Tibial nerve (tissue), 4 donors: ENCODE results near the gene EFNB3. TPM values are rescaled to one million over a fixed set of nuclear protein-coding genes. Genes with fewer than 3 reads are reported as not detected.

Experiments
- total RNA-seq, 4 donors: library from RNA; depleted of rRNA; stranded (reverse); fragments of >200 nt; gene quantifications; one replicate each; pipeline ENCODE4 v1.1.0, GENCODE V29; 2016

EFNB3 gene
- total RNA-seq, 4 donors from 2014 or later: 0.20 to 0.21 TPM; not detected in 2

Other genes starting within 250 kb of the EFNB3 start
- gene ZBTB4, start 225.6 kb upstream of the EFNB3 start, total RNA-seq: 10 to 100 TPM; 60.5 to 64.1 (median 63.0) TPM
- gene SLC35G6, start 223.8 kb upstream of the EFNB3 start, total RNA-seq: not detected
- gene POLR2A, start 220.8 kb upstream of the EFNB3 start, total RNA-seq: 100 to 1,000 TPM in 3 of 4 donors, 10 to 100 TPM in 1; 87.0 to 163 (median 125) TPM
- 100 to 1,000 TPM in 2 of 4 donors, 10 to 100 TPM in 2; 59.4 to 109 (median 98.8) TPM for gene TNFSF12, start 156.1 kb upstream of the EFNB3 start, total RNA-seq
- 10 to 100 TPM; 44.7 to 93.3 (median 64.7) TPM for gene TNFSF13, start 146.5 kb upstream of the EFNB3 start, total RNA-seq
- gene SENP3, start 143.3 kb upstream of the EFNB3 start, total RNA-seq: 10 to 100 TPM; 54.3 to 75.4 (median 59.0) TPM
- gene CD68, start 125.6 kb upstream of the EFNB3 start, total RNA-seq: 10 to 100 TPM; 19.3 to 65.7 (median 34.2) TPM
- gene MPDU1, start 121.3 kb upstream of the EFNB3 start, total RNA-seq: 100 to 1,000 TPM in 1 of 4 donors, 10 to 100 TPM in 3; 58.3 to 102 (median 66.2) TPM
- 1 to 10 TPM; 3.1 to 6.9 (median 5.0) TPM for gene SOX15, start 115.1 kb upstream of the EFNB3 start, total RNA-seq
- gene FXR2, start 90.3 kb upstream of the EFNB3 start, total RNA-seq: 10 to 100 TPM; 34.7 to 39.4 (median 36.7) TPM
- gene SAT2, start 77.4 kb upstream of the EFNB3 start, total RNA-seq: 100 to 1,000 TPM in 1 of 4 donors, 10 to 100 TPM in 3; 69.3 to 130 (median 82.0) TPM
- gene SHBG, start 75.1 kb upstream of the EFNB3 start, total RNA-seq: 1 to 10 TPM in 1 of 4 donors, under 1 TPM in 1, not detected in 2; 0.63 to 1.2 TPM
- 1 to 10 TPM; 1.5 to 3.9 (median 1.9) TPM for gene ATP1B2, start 54.3 kb upstream of the EFNB3 start, total RNA-seq
- 10 to 100 TPM; 26.7 to 32.1 (median 30.0) TPM for gene TP53, start 17.7 kb upstream of the EFNB3 start, total RNA-seq
- gene WRAP53, start 16.7 kb upstream of the EFNB3 start, total RNA-seq: 1 to 10 TPM; 3.6 to 8.0 (median 4.8) TPM
- 1 to 10 TPM in 1 of 4 donors, under 1 TPM in 3; under 0.01 to 1.4 (median under 0.01) TPM for gene DNAH2, start 12.5 kb downstream of the EFNB3 start, total RNA-seq
- gene KDM6B, start 129.0 kb downstream of the EFNB3 start, total RNA-seq: 10 to 100 TPM in 2 of 4 donors, 1 to 10 TPM in 2; 7.5 to 10.8 (median 9.7) TPM
- 10 to 100 TPM in 3 of 4 donors, 1 to 10 TPM in 1; 9.2 to 41.7 (median 25.6) TPM for gene TMEM88, start 149.9 kb downstream of the EFNB3 start, total RNA-seq
- 100 to 1,000 TPM; 104 to 198 (median 167) TPM for gene NAA38, start 152.4 kb downstream of the EFNB3 start, total RNA-seq
- gene CYB5D1, start 152.8 kb downstream of the EFNB3 start, total RNA-seq: 10 to 100 TPM in 2 of 4 donors, 1 to 10 TPM in 2; 9.4 to 13.6 (median 11.1) TPM
- 100 to 1,000 TPM in 3 of 4 donors, 10 to 100 TPM in 1; 80.4 to 202 (median 125) TPM for gene CHD3, start 183.6 kb downstream of the EFNB3 start, total RNA-seq
- 10 to 100 TPM in 1 of 4 donors, 1 to 10 TPM in 3; 2.6 to 41.2 (median 3.8) TPM for gene RNF227, start 211.1 kb downstream of the EFNB3 start, total RNA-seq
- gene KCNAB3, start 224.7 kb downstream of the EFNB3 start, total RNA-seq: 1 to 10 TPM; 1.1 to 6.0 (median 1.4) TPM
- gene TRAPPC1, start 226.7 kb downstream of the EFNB3 start, total RNA-seq: 10 to 100 TPM; 24.1 to 39.3 (median 36.8) TPM
- gene CNTROB, start 227.0 kb downstream of the EFNB3 start, total RNA-seq: 10 to 100 TPM; 22.4 to 38.0 (median 28.0) TPM